ENCODE measurements around the gene VCX2. TPM values are rescaled to one million over a fixed set of nuclear protein-coding genes. Genes with fewer than 3 reads are reported as not detected.

VCX2 gene
- total RNA-seq = not detected in 2 replicates

DNA sequence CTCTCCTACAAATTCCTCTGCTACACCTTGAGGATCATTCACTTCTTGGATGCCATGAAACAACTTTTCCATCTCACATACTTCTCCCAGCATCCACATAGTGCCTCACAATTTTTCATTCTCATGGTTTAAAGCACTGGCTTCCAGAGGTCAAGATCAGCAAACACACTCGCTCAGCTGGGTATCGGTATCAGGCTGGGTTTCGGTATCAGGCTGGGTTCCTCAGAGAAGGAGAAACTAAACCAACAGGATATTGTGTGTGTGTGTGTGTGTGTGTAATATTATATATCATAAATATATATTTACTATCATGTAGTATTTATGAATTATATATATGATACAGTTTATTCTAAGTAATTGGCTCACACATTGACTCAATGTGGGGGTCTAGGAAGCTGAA lies at the start of gene VCX2:
TSS of gene VCX2 (minus strand) at position 99 of the 400 bp plus-strand sequence. CDS start 624 bp downstream, outside the sequence.

Other genes starting within 250 kb of the VCX2 start
- gene PNPLA4, start 243.9 kb downstream of the VCX2 start, total RNA-seq = 3.2 and 6.7 TPM in 2 replicates

Data from bladder microvascular endothelial cell (primary cell).